ENCODE results near the gene SPDEF.

SPDEF gene

DNA sequence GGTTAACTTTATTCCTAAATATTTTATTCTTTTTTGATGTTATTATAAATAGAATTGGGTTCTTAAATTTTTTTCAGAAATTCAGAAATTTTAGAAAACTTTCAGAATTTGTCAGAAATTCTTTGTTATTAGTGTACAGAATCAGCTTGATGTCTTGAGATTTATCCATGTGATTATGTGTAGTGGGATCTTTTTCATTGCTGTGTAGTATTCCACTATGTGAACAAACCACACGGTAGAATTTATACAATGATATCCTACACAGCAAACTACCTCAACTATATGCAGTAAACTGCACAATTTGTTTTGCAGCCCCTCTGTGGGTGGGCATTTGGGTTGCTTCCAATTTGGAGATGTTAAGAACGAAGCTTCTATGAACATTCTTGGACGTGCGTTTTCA, 46.3 kb downstream of the SPDEF start:
- TF ChIP-seq, protein P1, sequence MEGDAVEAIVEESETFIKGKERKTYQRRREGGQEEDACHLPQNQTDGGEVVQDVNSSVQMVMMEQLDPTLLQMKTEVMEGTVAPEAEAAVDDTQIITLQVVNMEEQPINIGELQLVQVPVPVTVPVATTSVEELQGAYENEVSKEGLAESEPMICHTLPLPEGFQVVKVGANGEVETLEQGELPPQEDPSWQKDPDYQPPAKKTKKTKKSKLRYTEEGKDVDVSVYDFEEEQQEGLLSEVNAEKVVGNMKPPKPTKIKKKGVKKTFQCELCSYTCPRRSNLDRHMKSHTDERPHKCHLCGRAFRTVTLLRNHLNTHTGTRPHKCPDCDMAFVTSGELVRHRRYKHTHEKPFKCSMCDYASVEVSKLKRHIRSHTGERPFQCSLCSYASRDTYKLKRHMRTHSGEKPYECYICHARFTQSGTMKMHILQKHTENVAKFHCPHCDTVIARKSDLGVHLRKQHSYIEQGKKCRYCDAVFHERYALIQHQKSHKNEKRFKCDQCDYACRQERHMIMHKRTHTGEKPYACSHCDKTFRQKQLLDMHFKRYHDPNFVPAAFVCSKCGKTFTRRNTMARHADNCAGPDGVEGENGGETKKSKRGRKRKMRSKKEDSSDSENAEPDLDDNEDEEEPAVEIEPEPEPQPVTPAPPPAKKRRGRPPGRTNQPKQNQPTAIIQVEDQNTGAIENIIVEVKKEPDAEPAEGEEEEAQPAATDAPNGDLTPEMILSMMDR (IDR thresholded peaks at IDR 0.05; ENCODE audit: insufficient read depth, low read length, missing control alignments), result no peak
- no peak for DNase-seq (ENCODE audit: low read depth, low spot score)
- POLR2A ChIA-PET, result no interaction called here
- CTCF ChIA-PET, result interaction anchor here (1.2 kb wide), 1 partner anchor 17 kb away, joined by 3 read pairs; no protein-coding TSS in a partner anchor
- H3K4me3 ChIP-seq (ENCODE audit: low read depth, low read length), result no peak overlapping the region

GRCh38 chr6:34508425-34508824, 47.7 kb downstream of the SPDEF start:
- ChIA-PET POLR2A (no interaction called here), CTCF (interaction anchor here (0.8 to 0.9 kb wide), 2 partner anchors 11 to 833 kb away, joined by 3 read pairs; no protein-coding TSS in a partner anchor)
- no peak for DNase-seq (ENCODE audit: low read depth, low spot score)
- TF ChIP-seq, protein P1 (IDR thresholded peaks at IDR 0.05; ENCODE audit: insufficient read depth, low read length, missing control alignments), result no peak
- no peak overlapping the region for H3K4me3 ChIP-seq (ENCODE audit: low read depth, low read length)

GRCh38 chr6:34506718-34507117, 49.4 kb downstream of the SPDEF start:
- POLR2A ChIA-PET, result no interaction called here
- H3K4me3 ChIP-seq (ENCODE audit: low read depth, low read length), result no peak overlapping the region
- DNase-seq (ENCODE audit: low read depth, low spot score), result no peak
- CTCF ChIA-PET, result interaction anchor here (1.2 kb wide), 1 partner anchor 44 kb away, joined by 3 read pairs; no protein-coding TSS in a partner anchor
- TF ChIP-seq, protein P1 (IDR thresholded peaks at IDR 0.05; ENCODE audit: insufficient read depth, low read length, missing control alignments), result no peak

DNA sequence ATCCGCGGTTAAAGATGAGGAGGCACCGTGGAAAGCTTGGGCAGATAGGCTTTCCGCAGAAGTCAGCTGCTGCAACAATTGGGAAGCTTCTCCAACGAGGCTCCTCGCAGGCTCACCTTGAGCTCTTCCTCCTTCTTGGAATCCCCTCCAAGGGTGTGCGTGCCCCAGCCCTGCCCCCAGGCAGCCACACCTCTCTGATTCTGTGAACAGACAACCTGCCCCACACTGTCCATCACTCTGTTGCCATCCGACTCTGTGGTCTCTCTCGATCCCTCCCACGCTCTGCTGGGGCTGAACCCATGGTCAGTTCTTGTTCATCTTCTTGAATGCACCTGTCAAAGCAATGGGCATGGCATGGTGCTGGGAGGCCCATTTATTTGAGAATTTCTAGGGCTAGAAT, 58.7 kb downstream of the SPDEF start:
- ChIA-PET POLR2A (interaction anchor here (1.1 kb wide), 1 partner anchor 35 kb away, joined by 3 read pairs; no protein-coding TSS in a partner anchor), CTCF (interaction anchor here (0.9 to 1.9 kb wide), 2 partner anchors 30 to 301 kb away, joined by 3 to 10 read pairs; no protein-coding TSS in a partner anchor)
- H3K4me3 ChIP-seq (ENCODE audit: low read depth, low read length), result no peak overlapping the region
- no peak for DNase-seq (ENCODE audit: low read depth, low spot score)
- TF ChIP-seq, protein P1 (IDR thresholded peaks at IDR 0.05; ENCODE audit: insufficient read depth, low read length, missing control alignments), result no peak

DNA sequence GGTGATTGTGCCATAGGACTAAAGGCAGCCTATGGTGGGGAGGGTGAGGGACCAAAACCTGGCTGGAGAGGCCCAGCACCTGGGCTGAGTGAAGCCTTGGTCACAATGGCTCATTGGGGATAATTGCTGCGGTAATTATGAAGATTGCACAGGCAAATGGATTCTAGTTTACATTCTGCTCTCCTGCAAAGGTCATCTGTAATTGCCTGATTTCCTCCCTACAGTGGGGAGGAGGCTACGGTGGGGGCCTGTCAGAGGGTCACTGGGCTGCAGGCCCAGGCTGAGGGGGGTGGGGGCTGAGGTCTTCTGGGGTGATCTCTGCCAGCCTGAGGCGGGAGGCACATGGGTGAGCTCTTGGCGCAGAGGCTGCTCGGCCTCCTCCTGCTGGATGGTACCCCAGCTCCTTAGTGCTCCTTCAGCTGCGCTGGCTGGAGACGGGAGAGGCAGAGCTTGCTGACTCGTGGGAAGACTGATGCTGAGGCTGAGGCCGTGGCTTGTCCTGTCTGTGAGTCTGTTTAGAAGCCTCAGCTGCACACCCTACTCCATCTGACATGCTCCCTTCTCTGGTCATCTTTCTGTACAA, 59.9 kb downstream of the SPDEF start:
- TF ChIP-seq, protein P1 (IDR thresholded peaks at IDR 0.05; ENCODE audit: insufficient read depth, low read length, missing control alignments), result no peak
- H3K4me3 ChIP-seq (ENCODE audit: low read depth, low read length), result no peak overlapping the region
- POLR2A ChIA-PET, result no interaction called here
- DNase-seq (ENCODE audit: low read depth, low spot score), result no peak
- CTCF ChIA-PET, result interaction anchor here (0.9 to 1.9 kb wide), 3 partner anchors 9 to 300 kb away, joined by 3 to 10 read pairs (median 3); no protein-coding TSS in a partner anchor

DNA sequence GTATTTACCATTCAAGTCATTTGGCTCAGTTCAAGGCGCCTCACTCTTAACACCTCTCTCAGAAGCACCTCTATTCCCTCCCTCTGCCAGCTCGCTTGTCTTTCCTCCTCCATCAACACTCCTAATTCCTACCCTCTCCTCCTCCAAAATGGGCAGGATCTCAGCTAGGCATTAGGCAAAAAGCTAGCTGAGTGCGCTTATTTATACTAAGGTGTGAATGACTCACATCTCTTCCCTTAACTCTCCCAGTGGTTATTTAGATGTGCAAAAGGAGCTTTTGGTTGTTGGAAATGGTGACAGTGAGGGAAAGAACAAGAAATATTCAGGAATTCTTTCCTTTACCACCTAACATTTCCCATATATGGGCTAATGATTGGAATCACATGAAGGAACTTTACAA, 61.2 kb downstream of the SPDEF start:
- ChIA-PET POLR2A (no interaction called here), CTCF (no interaction called here)
- no peak overlapping the region for H3K4me3 ChIP-seq (ENCODE audit: low read depth, low read length)
- TF ChIP-seq, protein P1 (IDR thresholded peaks at IDR 0.05; ENCODE audit: insufficient read depth, low read length, missing control alignments), result no peak
- no peak for DNase-seq (ENCODE audit: low read depth, low spot score)

All from AG04449 (cell line).